NCI-H1436 (cell line): ENCODE results near the gene CORO6.

Experiments used
- DNase-seq: peaks from one replicate; lab custom pipeline; 2025; lab: John Stamatoyannopoulos, UW

CORO6 gene

GRCh38 chr17:29577001-29577370 lies 45.7 kb downstream of the CORO6 start:
- no peak for DNase-seq

- no peak for DNase-seq
Measured at GRCh38 chr17:29576214-29577000, 46.3 kb downstream of the CORO6 start.

GRCh38 chr17:29575511-29576213 lies 47.0 kb downstream of the CORO6 start:
- no peak for DNase-seq

GRCh38 chr17:29574732-29575510 lies 47.8 kb downstream of the CORO6 start:
- no peak for DNase-seq

- no peak for DNase-seq
Measured at GRCh38 chr17:29573871-29574731, 48.6 kb downstream of the CORO6 start.

GRCh38 chr17:29573558-29573869 lies 49.2 kb downstream of the CORO6 start:
- no peak for DNase-seq

- no peak for DNase-seq
Measured at GRCh38 chr17:29572691-29573557, 49.8 kb downstream of the CORO6 start.

- DNase-seq: no peak
Measured at GRCh38 chr17:29571883-29572681, 50.6 kb downstream of the CORO6 start.

- DNase-seq: no peak
Measured at GRCh38 chr17:29571486-29571882, 51.2 kb downstream of the CORO6 start.

GRCh38 chr17:29570521-29570920 lies 52.2 kb downstream of the CORO6 start:
- DNase-seq: no peak

GRCh38 chr17:29569245-29569950 lies 53.3 kb downstream of the CORO6 start:
- no peak for DNase-seq

GRCh38 chr17:29568331-29569244 lies 54.1 kb downstream of the CORO6 start, which contains the start of gene TP53I13:
Gene TP53I13 (plus strand): TSS chr17:29568701. CDS start chr17:29568759, 58 bp downstream.
- DNase-seq: peak; percentile 90

GRCh38 chr17:29567554-29568330 lies 55.0 kb downstream of the CORO6 start:
- DNase-seq: peak; percentile 70

- no peak for DNase-seq
Measured at GRCh38 chr17:29567304-29567553, 55.5 kb downstream of the CORO6 start.

GRCh38 chr17:29566473-29567303 lies 56.0 kb downstream of the CORO6 start, which contains the start of gene ABHD15:
Gene ABHD15 (minus strand): TSS chr17:29567037. CDS start chr17:29566966, 71 bp downstream.
- peak; percentile 47 for DNase-seq

GRCh38 chr17:29565643-29566472 lies 56.9 kb downstream of the CORO6 start:
- peak; percentile 81 for DNase-seq
